RCC 7860 (cell line): ENCODE results near the gene NECTIN3.

ENCODE experiments used
- DNase-seq: peaks from one replicate; pipeline ENCODE4 v3.0.0-alpha.2; 2015; ENCODE audit warnings: low spot score
- FAIRE-seq: peaks from 2 replicates; lab custom pipeline; 2012; peaks lifted over from hg19 to GRCh38; lab: Jason Lieb, UNC

Gene NECTIN3

GRCh38 chr3:111197485-111197884, 125.9 kb downstream of the NECTIN3 start:
- DNase-seq: no peak
- no peak for FAIRE-seq

GRCh38 chr3:111200027-111200426, 128.4 kb downstream of the NECTIN3 start:
- DNase-seq (no peak), FAIRE-seq (no peak)

GRCh38 chr3:111210003-111210711, 138.5 kb downstream of the NECTIN3 start:
- FAIRE-seq (no peak), DNase-seq (no peak)

- FAIRE-seq (no peak), DNase-seq (no peak)
Measured at GRCh38 chr3:111210866-111211564, 139.4 kb downstream of the NECTIN3 start.

- no peak for FAIRE-seq
- no peak for DNase-seq
Measured at GRCh38 chr3:111212511-111212910, 140.9 kb downstream of the NECTIN3 start.

GRCh38 chr3:111215481-111215880, 143.9 kb downstream of the NECTIN3 start:
- no peak for DNase-seq
- FAIRE-seq: no peak

GRCh38 chr3:111218615-111219014, 147.0 kb downstream of the NECTIN3 start:
- DNase-seq: no peak
- no peak for FAIRE-seq

- peak; percentile 47 for DNase-seq
- FAIRE-seq: peak; percentile 77
Measured at GRCh38 chr3:111227216-111227615, 155.6 kb downstream of the NECTIN3 start.

- FAIRE-seq (no peak), DNase-seq (no peak)
Measured at GRCh38 chr3:111229301-111229700, 157.7 kb downstream of the NECTIN3 start.

- FAIRE-seq (peak; percentile 86), DNase-seq (peak; percentile 89)
Measured at GRCh38 chr3:111236836-111237713, 165.5 kb downstream of the NECTIN3 start.

GRCh38 chr3:111237946-111238345, 166.3 kb downstream of the NECTIN3 start:
- DNase-seq (peak; percentile 20), FAIRE-seq (no peak)

- no peak for FAIRE-seq
- DNase-seq: no peak
Measured at GRCh38 chr3:111238885-111239284, 167.3 kb downstream of the NECTIN3 start.

- FAIRE-seq (no peak), DNase-seq (no peak)
Measured at GRCh38 chr3:111241960-111242359, 170.3 kb downstream of the NECTIN3 start.
